ENCODE results near the gene CDK11B.

DNA sequence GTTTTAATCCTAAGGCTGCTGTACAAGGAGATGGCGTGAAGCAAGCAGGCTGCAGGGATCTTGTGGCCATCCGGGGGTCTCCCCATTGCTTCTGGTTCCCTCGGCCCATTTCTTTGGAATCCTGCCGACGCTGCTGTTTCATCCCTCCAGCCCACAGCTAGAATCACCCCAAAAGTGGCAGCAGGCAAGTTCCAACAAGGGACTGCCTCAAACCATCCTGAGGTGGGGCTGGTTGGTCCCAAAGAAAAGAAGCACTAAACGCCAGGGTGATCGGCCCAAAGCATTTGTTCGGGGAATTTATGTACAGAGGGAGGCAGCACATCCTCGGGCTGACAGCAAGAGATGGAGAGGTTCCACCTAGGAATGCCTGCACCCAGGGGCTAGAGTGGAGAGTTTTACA is 48.0 kb downstream of the CDK11B start:
- TF ChIP-seq GABPA (IDR thresholded peaks at IDR 0.05; ENCODE audit: low read depth) = no peak
- TF ChIP-seq, protein P1, sequence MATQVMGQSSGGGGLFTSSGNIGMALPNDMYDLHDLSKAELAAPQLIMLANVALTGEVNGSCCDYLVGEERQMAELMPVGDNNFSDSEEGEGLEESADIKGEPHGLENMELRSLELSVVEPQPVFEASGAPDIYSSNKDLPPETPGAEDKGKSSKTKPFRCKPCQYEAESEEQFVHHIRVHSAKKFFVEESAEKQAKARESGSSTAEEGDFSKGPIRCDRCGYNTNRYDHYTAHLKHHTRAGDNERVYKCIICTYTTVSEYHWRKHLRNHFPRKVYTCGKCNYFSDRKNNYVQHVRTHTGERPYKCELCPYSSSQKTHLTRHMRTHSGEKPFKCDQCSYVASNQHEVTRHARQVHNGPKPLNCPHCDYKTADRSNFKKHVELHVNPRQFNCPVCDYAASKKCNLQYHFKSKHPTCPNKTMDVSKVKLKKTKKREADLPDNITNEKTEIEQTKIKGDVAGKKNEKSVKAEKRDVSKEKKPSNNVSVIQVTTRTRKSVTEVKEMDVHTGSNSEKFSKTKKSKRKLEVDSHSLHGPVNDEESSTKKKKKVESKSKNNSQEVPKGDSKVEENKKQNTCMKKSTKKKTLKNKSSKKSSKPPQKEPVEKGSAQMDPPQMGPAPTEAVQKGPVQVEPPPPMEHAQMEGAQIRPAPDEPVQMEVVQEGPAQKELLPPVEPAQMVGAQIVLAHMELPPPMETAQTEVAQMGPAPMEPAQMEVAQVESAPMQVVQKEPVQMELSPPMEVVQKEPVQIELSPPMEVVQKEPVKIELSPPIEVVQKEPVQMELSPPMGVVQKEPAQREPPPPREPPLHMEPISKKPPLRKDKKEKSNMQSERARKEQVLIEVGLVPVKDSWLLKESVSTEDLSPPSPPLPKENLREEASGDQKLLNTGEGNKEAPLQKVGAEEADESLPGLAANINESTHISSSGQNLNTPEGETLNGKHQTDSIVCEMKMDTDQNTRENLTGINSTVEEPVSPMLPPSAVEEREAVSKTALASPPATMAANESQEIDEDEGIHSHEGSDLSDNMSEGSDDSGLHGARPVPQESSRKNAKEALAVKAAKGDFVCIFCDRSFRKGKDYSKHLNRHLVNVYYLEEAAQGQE (IDR thresholded peaks at IDR 0.05; ENCODE audit: insufficient replicate concordance, low read depth) = no peak
- no peak for TF ChIP-seq POLR2AphosphoS5 (IDR thresholded peaks at IDR 0.05; ENCODE audit: low read depth)
- no peak for TF ChIP-seq CTCF (IDR thresholded peaks at IDR 0.05; ENCODE audit: insufficient read depth, low read length)
- TF ChIP-seq SPI1 (IDR thresholded peaks at IDR 0.05; ENCODE audit: borderline replicate concordance, low read depth) = no peak

Measured in HL-60 (cell line).